H1 (cell line): ENCODE data around the gene LENG9. TPM values are rescaled to one million over a fixed set of nuclear protein-coding genes. Genes with fewer than 3 reads are reported as not detected.

Experiments
- CTCF ChIA-PET: fragments of 300-600 bp; sonication (Branson Sonifier 250); formaldehyde crosslinking; loops from one replicate; lab custom pipeline; 2021; ENCODE audit not compliant: partially characterized antibody; lab: Charles Lee
- POLR2A ChIA-PET: fragments of 300-600 bp; sonication (Branson Sonifier 250); formaldehyde crosslinking; loops from one replicate; lab custom pipeline; 2021; ENCODE audit warnings: inconsistent platforms; ENCODE audit not compliant: partially characterized antibody; lab: Charles Lee
- DNase-seq, 2 experiments: peaks; one replicate each; pipeline versions ENCODE4 v3.0.0 to v3.0.0-alpha.2; 2010 to 2022; ENCODE audit warnings: low spot score in 2 of 2, low read depth in 1 of 2, mixed read lengths in 1 of 2
- FAIRE-seq: peaks from 2 replicates; lab custom pipeline; 2011; peaks lifted over from hg19 to GRCh38; lab: Jason Lieb, UNC
- H2AFZ ChIP-seq: 2 replicates; pipeline ENCODE4 v1.8.1; 2012; ENCODE audit warnings: low read length, inconsistent platforms
- H2AK5ac ChIP-seq: 2 replicates; pipeline ENCODE4 v1.6.1; 2013; ENCODE audit warnings: low read depth, low read length
- H2BK120ac ChIP-seq: replicated peaks from 2 replicates; pipeline ENCODE3; 2013; ENCODE audit warnings: low read depth, low read length, inconsistent platforms
- H2BK12ac ChIP-seq: 2 replicates; pipeline ENCODE4 v1.6.1; 2013; ENCODE audit warnings: low read depth, low read length
- H2BK15ac ChIP-seq: 2 replicates; pipeline ENCODE4 v1.6.1; 2013; ENCODE audit warnings: low read length
- H2BK20ac ChIP-seq: 2 replicates; pipeline ENCODE4 v1.6.1; 2013; ENCODE audit warnings: low read length
- H2BK5ac ChIP-seq: 2 replicates; pipeline ENCODE4 v1.6.1; 2013; ENCODE audit warnings: low read depth, low read length
- H3K14ac ChIP-seq: 2 replicates; pipeline ENCODE4 v1.6.1; 2013; ENCODE audit warnings: inconsistent platforms; ENCODE audit not compliant: insufficient read length
- H3K18ac ChIP-seq: 2 replicates; pipeline ENCODE4 v1.6.1; 2013; ENCODE audit warnings: low read length; ENCODE audit errors: extremely low read depth
- H3K23ac ChIP-seq: 2 replicates; pipeline ENCODE4 v1.6.1; 2013; ENCODE audit warnings: inconsistent platforms; ENCODE audit not compliant: insufficient read length
- H3K23me2 ChIP-seq: 2 replicates; pipeline ENCODE4 v1.6.1; 2013; ENCODE audit warnings: low read depth, low read length
- H3K27ac ChIP-seq: 2 replicates; pipeline ENCODE4 v1.6.1; 2011; ENCODE audit warnings: low read depth, low read length, inconsistent platforms
- H3K27me3 ChIP-seq, 4 experiments: replicated peaks in 1 of 4; 1 replicate in 1 of 4; 2 replicates in 3 of 4; pipeline versions ENCODE4 v1.6.1 to v1.8.1; 2011 to 2013; ENCODE audit warnings: low read length in 3 of 4, mild to moderate bottlenecking in 3 of 4, inconsistent platforms in 2 of 4, mixed read lengths in 2 of 4, moderate library complexity in 1 of 4; ENCODE audit not compliant: control insufficient read depth in 3 of 4, insufficient read depth in 3 of 4; ENCODE audit errors: extremely low read depth in 1 of 4
- H3K36me3 ChIP-seq, 4 experiments: 2 replicates each; pipeline versions ENCODE4 v1.6.1 to v1.8.1; 2011 to 2013; ENCODE audit warnings: mild to moderate bottlenecking in 4 of 4, low read length in 3 of 4, moderate library complexity in 2 of 4, control low read depth in 1 of 4, inconsistent platforms in 1 of 4; ENCODE audit not compliant: insufficient read depth in 4 of 4, control insufficient read depth in 2 of 4
- H3K4ac ChIP-seq: replicated peaks from 2 replicates; pipeline ENCODE3; 2013; ENCODE audit warnings: low read length, low read depth, mixed read lengths, inconsistent platforms; ENCODE audit not compliant: insufficient read length
- H3K4me1 ChIP-seq, 4 experiments: replicated peaks in 1 of 4; 1 replicate in 1 of 4; 2 replicates in 3 of 4; pipeline versions ENCODE4 v1.6.1 to v1.8.1; 2011 to 2013; ENCODE audit warnings: low read length in 3 of 4, inconsistent platforms in 2 of 4, mixed read lengths in 1 of 4; ENCODE audit not compliant: insufficient read depth in 4 of 4, control insufficient read depth in 3 of 4
- H3K4me2 ChIP-seq, 2 experiments: 2 replicates each; pipeline versions ENCODE4 v1.6.1 to v1.8.1; 2011 to 2013; ENCODE audit warnings: low read depth in 2 of 2, low read length in 2 of 2, control low read depth in 1 of 2, inconsistent platforms in 1 of 2, mild to moderate bottlenecking in 1 of 2; ENCODE audit not compliant: insufficient read depth in 1 of 2
- H3K4me3 ChIP-seq, 4 experiments: fragments of 200-600, 300-600 bp in 1 of 4; sonication (generic), shearing (Covaris generic), sonication (Bioruptor Twin) in 1 of 4; 2 replicates each; pipeline versions ENCODE4 v1.5.1 to v1.8.1; 2011 to 2016; ENCODE audit warnings: low read length in 4 of 4, low read depth in 3 of 4, control low read depth in 2 of 4, inconsistent platforms in 2 of 4, mild to moderate bottlenecking in 2 of 4, mixed read lengths in 1 of 4, moderate library complexity in 1 of 4; ENCODE audit not compliant: insufficient read depth in 2 of 4; ENCODE audit errors: extremely low read depth in 1 of 4
- H3K56ac ChIP-seq: replicated peaks from 2 replicates; pipeline ENCODE3; 2013; ENCODE audit warnings: low read depth, mild to moderate bottlenecking, mixed read lengths, low read length, inconsistent platforms; ENCODE audit not compliant: insufficient read length
- H3K79me1 ChIP-seq: 2 replicates; pipeline ENCODE4 v1.6.1; 2013; ENCODE audit warnings: low read depth, low read length, control low read depth
- H3K79me2 ChIP-seq, 2 experiments: 2 replicates each; pipeline versions ENCODE4 v1.6.1 to v1.8.1; 2012 to 2013; ENCODE audit warnings: low read length in 2 of 2, mild to moderate bottlenecking in 2 of 2, inconsistent platforms in 1 of 2; ENCODE audit not compliant: insufficient read depth in 2 of 2, control insufficient read depth in 1 of 2
- H3K9ac ChIP-seq, 4 experiments: replicated peaks in 1 of 4; 1 replicate in 1 of 4; 2 replicates in 3 of 4; pipeline versions ENCODE4 v1.6.1 to v1.8.1; 2011 to 2013; ENCODE audit warnings: low read depth in 3 of 4, low read length in 3 of 4, control low read depth in 2 of 4, mild to moderate bottlenecking in 2 of 4, moderate library complexity in 2 of 4, inconsistent platforms in 1 of 4; ENCODE audit errors: extremely low read depth in 1 of 4
- H3K9me3 ChIP-seq, 2 experiments: 2 replicates each; pipeline versions ENCODE4 v1.6.1 to v1.8.1; 2012 to 2013; ENCODE audit warnings: mild to moderate bottlenecking in 2 of 2, moderate library complexity in 2 of 2, control low read depth in 1 of 2, inconsistent platforms in 1 of 2, low read depth in 1 of 2, low read length in 1 of 2, mixed read lengths in 1 of 2; ENCODE audit not compliant: insufficient read depth in 2 of 2
- H4K20me1 ChIP-seq, 2 experiments: replicated peaks in 1 of 2; 2 replicates each; pipeline versions ENCODE3 to v1.8.1; 2011 to 2013; ENCODE audit warnings: inconsistent platforms in 2 of 2, low read length in 2 of 2, mild to moderate bottlenecking in 1 of 2; ENCODE audit not compliant: insufficient read depth in 2 of 2, control insufficient read depth in 1 of 2
- H4K5ac ChIP-seq: 2 replicates; pipeline ENCODE4 v1.6.1; 2013; ENCODE audit warnings: low read length, low read depth, mixed read lengths, inconsistent platforms; ENCODE audit not compliant: insufficient read length
- H4K8ac ChIP-seq: 2 replicates; pipeline ENCODE4 v1.8.0; 2013; ENCODE audit warnings: mild to moderate bottlenecking, moderate library complexity, low read length, inconsistent platforms; ENCODE audit not compliant: insufficient read depth; ENCODE audit errors: extremely low read depth
- H4K91ac ChIP-seq: replicated peaks from 2 replicates; pipeline ENCODE3; 2013; ENCODE audit warnings: low read length, mixed read lengths, inconsistent platforms; ENCODE audit not compliant: insufficient read length
- CBX8 ChIP-seq: fragments of 300-800, 300-1000 bp; sonication (generic); IDR thresholded peaks from 2 replicates; pipeline ENCODE4 v1.7.1; 2016; ENCODE audit warnings: low read depth, low read length, borderline replicate concordance
- EGR1 ChIP-seq: IDR thresholded peaks from 2 replicates; pipeline ENCODE4 v1.6.1; 2011; ENCODE audit warnings: low read depth, low read length, borderline replicate concordance
- JUN ChIP-seq: IDR thresholded peaks from 2 replicates; pipeline ENCODE4 v1.6.1; 2011; ENCODE audit warnings: low read depth, mild to moderate bottlenecking, improper control_type of control experiment, low read length
- KDM1A ChIP-seq: fragments of 200-600, 300-600 bp; sonication (generic); IDR thresholded peaks from 2 replicates; pipeline ENCODE4 v1.7.1; 2016; ENCODE audit warnings: mild to moderate bottlenecking, low read length, borderline replicate concordance
- NRF1 ChIP-seq: IDR thresholded peaks from 2 replicates; pipeline ENCODE4 v1.6.1; 2011; ENCODE audit warnings: mild to moderate bottlenecking, low read depth, low read length, improper control_type of control experiment
- POLR2A ChIP-seq, 2 experiments: IDR thresholded peaks; 1 replicate in 1 of 2; 2 replicates in 1 of 2; pipeline ENCODE4 v1.6.1; 2011; ENCODE audit warnings: low read depth in 2 of 2, low read length in 2 of 2, mild to moderate bottlenecking in 2 of 2; ENCODE audit errors: control extremely low read depth in 1 of 2
- POLR2AphosphoS5 ChIP-seq: IDR thresholded peaks from 2 replicates; pipeline ENCODE4 v1.6.1; 2011; ENCODE audit warnings: low read depth, low read length
- SP2 ChIP-seq: IDR thresholded peaks from 2 replicates; pipeline ENCODE4 v1.6.1; 2012; ENCODE audit warnings: mild to moderate bottlenecking, low read length, inconsistent platforms
- WGBS, 2 experiments: shearing (Covaris generic) in 1 of 2; methylation state at CpG; one replicate each; pipeline versions ENCODE4 v1.1.6 to v1.1.7; 2013 to 2015; ENCODE audit warnings: low lambda C conversion rate in 2 of 2, mixed read lengths in 2 of 2, inconsistent platforms in 1 of 2, low coverage in 1 of 2, missing lambda C conversion rate in 1 of 2; ENCODE audit not compliant: insufficient replicate concordance in 2 of 2, insufficient coverage in 1 of 2, insufficient read length in 1 of 2; ENCODE audit errors: extremely low coverage in 1 of 2, missing lambda C conversion rate in 1 of 2; 5-methylcytosine and 5-hydroxymethylcytosine counted together
- polyA plus RNA-seq, 7 experiments: library from polyadenylated mRNA; depleted of rRNA in 3 of 7; stranded (reverse) in 5 of 7; unstranded in 2 of 7; fragments of >200 nt in 5 of 7; fragments of 200-250 nt in 2 of 7; gene quantifications; 1 replicate in 5 of 7; 2 replicates in 1 of 7; 4 replicates in 1 of 7; pipeline versions ENCODE4 v1.2.1 to v1.2.3, GENCODE V29; 2011 to 2013; ENCODE audit warnings: missing spikeins in 2 of 7, mixed read lengths in 2 of 7
- total RNA-seq: library from RNA; stranded (reverse); fragmentation: NEBNext Ultra II Directional; extraction: Animal tissue kit (Norgen Biotek cat#: 25700); gene quantifications from 2 replicates; pipeline ENCODE4 v1.2.1, GENCODE V29; 2021

Gene LENG9
- total and polyA plus RNA-seq, 2 of the 8 experiments (the other 6 are each of a cell fraction or from before 2014, with no cell fraction given): 1.6 to 3.9 TPM

DNA sequence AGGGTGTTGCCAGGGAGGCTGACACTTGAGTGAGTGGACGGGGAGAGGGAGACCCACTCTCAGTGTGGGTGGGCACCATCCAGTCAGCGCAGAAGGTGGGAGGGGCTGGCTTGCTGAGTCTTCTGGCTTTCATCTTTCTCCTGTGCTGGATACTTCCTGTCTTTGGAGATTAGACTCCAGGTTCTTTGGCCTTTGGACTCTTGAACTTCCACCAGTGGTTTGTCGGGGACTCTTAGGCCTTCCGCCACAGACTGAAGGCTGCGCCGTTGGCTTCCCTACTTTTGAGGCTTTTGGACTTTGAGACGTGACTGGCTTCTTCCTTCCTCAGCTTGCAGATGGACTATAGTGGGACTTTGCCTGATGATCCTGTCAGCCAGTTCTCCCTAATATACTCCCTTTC is 18.8 kb downstream of the LENG9 start:
- Histone ChIP-seq H4K5ac (no peak overlapping the region), H2BK12ac (no peak overlapping the region), H3K9ac (no peak overlapping the region), H3K23me2 (peaks cover 6% of the 10 kb centered on the region; the same call in 1 of the 2 replicates), H4K20me1 (peaks cover under 1 to 3% of the 10 kb centered on the region in 2 experiments), H2BK15ac (no peak overlapping the region), H3K27ac (no peak overlapping the region), H4K91ac (no peak overlapping the region), H2BK20ac (no peak overlapping the region), H3K79me1 (peaks cover 2% of the 10 kb centered on the region), H2BK5ac (no peak overlapping the region), H3K4ac (no peak overlapping the region), H3K36me3 (peaks cover 0 to 5% (median 3%) of the 10 kb centered on the region in 4 experiments; a peak in 4 of 8 replicates), H3K4me2 (no peak overlapping the region), H3K9me3 (no peaks in the 10 kb centered on the region), H3K23ac (no peak overlapping the region), H3K4me3 (no peak overlapping the region), H3K14ac (no peak overlapping the region), H4K8ac (no peak overlapping the region), H3K56ac (no peak overlapping the region), H3K79me2 (peaks cover 3 to 20% of the 10 kb centered on the region in 2 experiments), H2BK120ac (no peak overlapping the region), H3K18ac (no peak overlapping the region), H2AFZ (no peak overlapping the region), H2AK5ac (no peak overlapping the region), H3K27me3 (no peaks in the 10 kb centered on the region), H3K4me1 (peaks cover 0 to 2% (median 0%) of the 10 kb centered on the region in 4 experiments; a peak in 2 of 7 replicates)
- FAIRE-seq (no peak), DNase-seq (no peak)
- CTCF ChIA-PET: no interaction called here
- 87% methylated on average over 7 of the region's 7 CpGs; no CpG with 5 or more reads in 1 of the 2 experiments for WGBS, 2 experiments
- POLR2A ChIA-PET: interaction anchor here (1.1 to 1.6 kb wide), 2 partner anchors 12 to 18 kb away, joined by 4 read pairs; no protein-coding TSS in a partner anchor
- no peak for TF ChIP-seq CBX8
- TF ChIP-seq NRF1: no peak
- no peak for TF ChIP-seq POLR2AphosphoS5
- TF ChIP-seq KDM1A: no peak
- no peak for TF ChIP-seq EGR1
- no peak for TF ChIP-seq POLR2A (IDR thresholded peaks at IDR 0.05; ENCODE audit: control extremely low read depth in 1 of 2, low read depth in 2 of 2, low read length in 2 of 2)
- no peak for TF ChIP-seq JUN
- no peak for TF ChIP-seq SP2
